Activated CD4-positive, alpha-beta T cell treated with anti-CD3 and anti-CD28 coated beads, Interleukin-2, amount 50 U/mL, for 48 hours (primary cell): ENCODE measurements around the gene SERPINI1.

Experiments
- DNase-seq, 2 experiments: peaks; one replicate each; pipeline ENCODE4 v3.0.0-alpha.2; 2020

SERPINI1 gene

DNA sequence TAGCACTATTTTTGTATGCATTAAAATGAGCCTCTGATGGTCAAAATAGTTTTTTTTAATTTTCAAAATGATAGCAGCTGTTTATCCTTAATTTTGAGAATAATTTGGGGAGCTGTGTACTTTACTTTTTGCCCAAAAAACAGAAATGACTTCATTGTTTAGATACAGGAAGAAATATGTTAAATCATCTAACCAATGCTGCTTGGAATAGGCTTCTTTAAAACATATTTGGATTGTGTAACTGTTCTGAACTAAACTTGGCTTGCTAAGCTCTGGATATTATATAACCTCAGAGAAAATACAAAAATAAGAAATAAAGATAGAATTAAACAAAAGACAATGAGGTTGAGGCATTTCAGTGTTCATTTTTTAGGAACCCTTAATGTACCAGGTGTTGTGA is 119.3 kb downstream of the SERPINI1 start:
- no peak for DNase-seq

- DNase-seq, result no peak
Measured at GRCh38 chr3:167855306-167855705, 119.8 kb downstream of the SERPINI1 start.

DNA sequence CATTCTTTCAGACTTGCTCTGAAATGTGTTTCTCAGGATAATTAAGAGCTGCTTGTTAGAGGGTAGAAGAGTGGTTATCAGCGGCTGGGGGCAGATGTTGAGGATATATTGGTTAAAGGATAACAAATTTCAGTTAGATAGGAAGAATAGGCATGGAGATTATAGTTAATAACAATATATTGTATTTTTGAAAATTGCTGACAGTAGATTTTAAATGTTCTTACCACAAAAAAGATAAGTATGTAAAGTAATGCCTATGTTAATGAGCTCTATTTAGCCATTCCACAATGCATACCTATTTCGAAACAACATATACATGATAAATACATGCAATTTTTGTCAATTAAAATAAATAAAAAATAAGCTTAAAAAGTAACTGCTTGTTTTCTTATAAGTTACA is 123.3 kb downstream of the SERPINI1 start:
- DNase-seq, result no peak

DNA sequence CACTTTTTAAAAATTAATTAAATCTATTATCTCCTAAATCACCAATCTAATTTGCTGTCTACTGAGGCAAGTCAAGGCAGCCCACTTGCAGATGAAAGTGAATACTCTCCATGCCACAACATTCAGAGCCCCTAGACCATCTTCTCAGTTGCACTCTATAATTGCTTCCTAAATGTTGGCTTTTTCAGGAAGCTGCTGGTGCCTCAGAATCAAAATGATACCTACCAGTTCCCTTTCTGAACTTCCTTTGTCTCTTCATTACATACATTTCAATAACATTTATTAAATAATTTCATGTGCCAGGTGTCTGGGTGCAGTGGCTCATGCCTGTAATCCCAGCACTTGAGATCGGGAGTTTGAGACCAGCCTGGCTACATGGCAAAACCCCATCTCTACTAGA is 124.1 kb downstream of the SERPINI1 start:
- DNase-seq, result no peak

- no peak for DNase-seq
Measured at GRCh38 chr3:167861649-167862048, 126.1 kb downstream of the SERPINI1 start.

DNA sequence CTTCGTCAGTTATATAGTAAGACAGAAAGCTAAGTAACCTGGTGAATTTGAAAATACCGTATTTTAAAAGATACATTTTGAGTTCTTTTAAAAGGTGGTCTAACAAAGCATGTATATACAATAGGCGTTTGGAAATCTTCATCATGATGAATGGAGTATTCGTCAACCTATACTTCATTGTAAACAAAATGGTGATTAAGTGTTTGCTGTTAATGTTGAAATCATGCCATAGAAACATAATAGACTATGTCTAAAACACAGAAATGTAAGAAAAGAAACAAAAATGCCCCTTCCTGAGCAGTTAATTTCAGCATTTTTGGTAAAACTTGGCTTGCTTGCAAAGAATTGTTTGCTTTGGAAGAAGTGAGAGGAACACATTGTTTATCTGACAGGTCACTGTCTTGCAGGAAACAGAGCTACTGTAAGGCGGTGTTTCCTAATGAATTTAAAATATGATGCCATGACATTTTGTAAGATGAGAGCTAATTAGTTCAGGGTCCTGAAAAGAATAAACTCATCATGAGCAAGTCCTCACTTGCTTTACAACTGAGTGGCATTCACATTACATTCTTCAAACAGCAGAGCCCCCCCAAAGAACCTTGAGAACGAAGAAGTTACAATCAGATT is 126.7 kb downstream of the SERPINI1 start:
- no peak for DNase-seq

DNA sequence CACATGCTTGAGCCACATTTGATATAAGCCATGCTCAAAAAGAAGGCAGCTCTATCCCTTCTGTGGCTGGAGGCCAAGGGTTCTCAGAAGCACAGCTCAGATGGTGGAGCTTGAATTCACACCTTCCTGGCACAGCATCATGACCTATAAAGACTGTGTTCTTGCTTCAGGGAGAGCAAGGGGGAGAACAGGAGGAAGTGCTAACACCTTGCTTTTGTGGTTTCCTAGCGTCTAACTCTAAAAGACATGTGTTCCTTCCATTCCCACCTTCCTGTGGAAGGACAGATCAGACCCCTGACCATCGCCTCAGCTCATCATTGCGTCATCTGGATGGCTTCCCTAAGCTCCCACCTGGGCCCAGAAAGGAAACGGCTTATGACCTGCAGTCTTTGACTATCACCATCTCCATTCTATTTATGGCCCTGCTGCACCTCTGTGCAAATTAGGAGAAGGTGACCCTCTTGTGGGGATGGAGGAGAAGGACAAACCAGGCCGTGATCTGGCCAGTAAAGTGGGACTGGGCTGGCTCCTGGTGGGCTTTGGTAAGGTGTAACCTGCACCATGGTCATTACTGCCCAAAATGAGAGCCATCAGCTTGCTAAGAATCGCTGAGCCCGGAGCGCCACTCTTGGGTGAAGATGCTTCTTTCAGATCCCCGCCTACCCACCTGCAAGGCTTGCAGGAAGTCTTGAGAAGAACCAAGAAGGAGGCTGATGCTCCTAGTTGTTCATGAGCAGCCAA is 128.5 kb downstream of the SERPINI1 start:
- DNase-seq, result no peak

DNA sequence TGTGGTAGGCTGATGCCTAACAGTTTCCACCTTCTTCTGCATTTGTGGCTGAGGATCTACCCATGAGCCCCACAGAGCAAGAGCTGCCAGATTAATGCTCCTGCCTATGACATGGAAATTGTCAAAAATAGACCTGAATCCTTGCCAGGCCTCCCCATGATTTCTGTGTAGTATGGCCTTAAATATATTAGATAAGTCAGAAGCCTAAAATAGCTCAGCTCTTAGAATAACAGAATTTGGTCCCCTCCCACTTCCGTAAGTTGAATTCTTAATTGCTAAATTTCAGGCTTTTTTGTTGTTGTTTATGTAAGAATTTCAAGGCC is 129.0 kb downstream of the SERPINI1 start:
- no peak for DNase-seq

DNA sequence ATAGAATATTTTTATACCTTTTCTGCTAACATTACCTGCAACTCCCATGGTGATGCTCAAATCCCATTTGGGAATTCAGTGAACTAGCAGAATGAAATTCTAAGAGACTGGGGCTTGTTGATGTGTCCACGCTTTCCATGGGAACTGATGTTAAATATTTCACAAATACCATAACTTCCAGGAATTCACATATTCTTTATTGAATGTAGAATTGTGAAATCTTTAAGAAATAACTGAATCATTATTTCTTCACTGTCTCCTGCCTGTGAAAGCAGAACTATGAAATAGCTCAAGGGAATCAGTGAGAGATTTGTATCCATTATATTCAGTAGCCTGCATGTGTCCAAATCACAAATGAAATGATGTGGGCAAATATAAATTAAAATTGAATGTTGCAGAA is 130.8 kb downstream of the SERPINI1 start:
- DNase-seq, result no peak

GRCh38 chr3:167867981-167868380 is 132.5 kb downstream of the SERPINI1 start:
- DNase-seq, result no peak

- DNase-seq, result no peak
Measured at GRCh38 chr3:167870181-167870580, 134.7 kb downstream of the SERPINI1 start.

DNA sequence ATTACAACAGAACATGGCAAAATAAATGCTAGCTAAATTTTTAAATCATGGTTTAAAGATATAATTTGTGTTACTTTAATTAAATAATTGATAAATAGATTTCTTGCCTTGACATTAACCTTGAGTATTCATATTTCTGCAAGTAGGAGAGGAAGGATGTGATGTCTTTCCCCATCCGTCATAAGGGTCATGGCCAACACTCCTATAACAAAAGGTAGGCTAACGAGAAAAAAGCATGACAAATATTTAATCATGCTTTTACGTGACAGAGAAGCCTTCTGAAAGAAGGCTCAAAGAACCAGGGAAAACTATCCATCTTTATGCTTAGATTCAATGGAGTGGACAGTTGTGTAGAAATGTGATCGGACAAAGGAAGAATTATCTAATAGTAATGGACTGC is 135.2 kb downstream of the SERPINI1 start:
- no peak for DNase-seq

GRCh38 chr3:167872032-167872431 is 136.5 kb downstream of the SERPINI1 start:
- DNase-seq, result no peak

- DNase-seq, result no peak
Measured at GRCh38 chr3:167872941-167873340, 137.4 kb downstream of the SERPINI1 start.

- DNase-seq, result no peak
Measured at GRCh38 chr3:167874671-167875372, 139.3 kb downstream of the SERPINI1 start.
